Skeletal muscle satellite cell (primary cell): ENCODE results near the gene TOX2.

Experiments
- H3K27me3 ChIP-seq: 2 replicates; pipeline ENCODE4 v1.7.0; 2013; ENCODE audit warnings: low read length; ENCODE audit not compliant: control insufficient read depth, insufficient read depth
- H3K36me3 ChIP-seq: 2 replicates; pipeline ENCODE4 v1.7.0; 2013; ENCODE audit warnings: mild to moderate bottlenecking, control low read depth, low read length; ENCODE audit not compliant: insufficient read depth
- H3K4me1 ChIP-seq: 2 replicates; pipeline ENCODE4 v1.7.0; 2013; ENCODE audit warnings: low read length; ENCODE audit not compliant: control insufficient read depth, insufficient read depth
- H3K4me2 ChIP-seq: 2 replicates; pipeline ENCODE4 v1.7.0; 2013; ENCODE audit warnings: mild to moderate bottlenecking, low read length
- H3K4me3 ChIP-seq: 2 replicates; pipeline ENCODE4 v1.7.0; 2013; ENCODE audit warnings: low read length
- H3K9ac ChIP-seq: 2 replicates; pipeline ENCODE4 v1.7.0; 2013; ENCODE audit warnings: mild to moderate bottlenecking, low read depth, low read length, moderate library complexity
- H3K9me3 ChIP-seq: replicated peaks from 2 replicates; pipeline ENCODE4 v1.7.0; 2013; ENCODE audit warnings: mild to moderate bottlenecking, control low read depth, low read length

TOX2 gene

DNA sequence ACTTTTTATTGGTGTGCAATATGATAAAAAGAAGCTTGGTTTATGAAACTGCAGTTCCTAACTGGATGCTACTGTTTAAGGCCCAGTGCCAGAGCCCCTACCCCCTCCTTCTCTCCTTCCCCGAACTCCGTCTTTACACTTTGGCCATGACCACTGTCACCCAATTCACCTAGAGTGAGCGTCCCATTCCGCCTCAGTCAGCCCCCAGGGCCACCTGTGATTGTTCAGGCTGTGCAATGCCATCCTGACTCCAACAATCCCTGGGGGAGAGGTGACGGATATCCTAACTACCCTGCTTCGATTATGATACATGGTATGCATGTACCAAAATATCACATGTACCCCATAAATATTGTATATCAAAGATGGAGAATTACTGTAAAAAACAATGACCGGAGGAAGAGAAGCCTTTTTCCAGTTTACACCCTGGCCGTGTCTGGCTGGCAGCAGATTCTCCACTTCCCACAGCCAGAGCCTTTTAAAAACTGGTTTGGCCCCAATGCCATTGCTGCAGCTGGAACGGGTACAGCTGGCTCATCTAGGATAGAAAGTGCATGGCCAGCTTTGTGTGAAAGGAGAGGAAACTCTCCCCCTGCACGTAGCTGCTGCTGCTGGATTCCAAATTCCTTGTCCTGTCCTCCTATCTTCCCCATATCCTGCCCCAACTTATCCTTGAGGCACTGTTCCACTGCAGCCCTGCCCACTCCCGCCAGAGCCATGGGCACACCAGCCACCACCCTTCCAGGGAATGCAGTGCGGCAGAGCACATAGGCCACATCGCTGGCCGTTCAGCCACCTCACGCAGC, 172.6 kb downstream of the TOX2 start:
- H3K4me3 ChIP-seq = no peak overlapping the region
- H3K36me3 ChIP-seq = no peaks in the 10 kb centered on the region
- H3K27me3 ChIP-seq = peaks cover 25% of the 10 kb centered on the region
- no peak overlapping the region for H3K4me2 ChIP-seq
- no peak overlapping the region for H3K9ac ChIP-seq
- H3K9me3 ChIP-seq = no peaks in the 10 kb centered on the region
- peaks cover 18% of the 10 kb centered on the region for H3K4me1 ChIP-seq

DNA sequence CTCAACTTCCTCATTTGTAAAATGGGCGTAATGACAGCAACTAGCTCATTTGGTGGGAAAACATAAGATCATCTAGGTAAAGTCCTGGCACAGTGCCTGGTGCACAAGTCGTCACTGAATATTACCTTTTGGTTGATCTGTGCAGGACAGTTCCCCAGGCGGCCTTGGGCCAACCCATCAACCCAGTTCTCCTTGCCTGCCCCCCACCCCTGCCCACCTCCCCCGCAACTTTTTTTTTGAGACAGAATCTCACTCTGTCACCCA, 173.1 kb downstream of the TOX2 start:
- Histone ChIP-seq H3K9ac (no peak overlapping the region), H3K36me3 (no peaks in the 10 kb centered on the region), H3K4me3 (no peak overlapping the region), H3K4me2 (no peak overlapping the region), H3K4me1 (peaks cover 15% of the 10 kb centered on the region), H3K27me3 (peaks cover 25% of the 10 kb centered on the region), H3K9me3 (no peaks in the 10 kb centered on the region)

DNA sequence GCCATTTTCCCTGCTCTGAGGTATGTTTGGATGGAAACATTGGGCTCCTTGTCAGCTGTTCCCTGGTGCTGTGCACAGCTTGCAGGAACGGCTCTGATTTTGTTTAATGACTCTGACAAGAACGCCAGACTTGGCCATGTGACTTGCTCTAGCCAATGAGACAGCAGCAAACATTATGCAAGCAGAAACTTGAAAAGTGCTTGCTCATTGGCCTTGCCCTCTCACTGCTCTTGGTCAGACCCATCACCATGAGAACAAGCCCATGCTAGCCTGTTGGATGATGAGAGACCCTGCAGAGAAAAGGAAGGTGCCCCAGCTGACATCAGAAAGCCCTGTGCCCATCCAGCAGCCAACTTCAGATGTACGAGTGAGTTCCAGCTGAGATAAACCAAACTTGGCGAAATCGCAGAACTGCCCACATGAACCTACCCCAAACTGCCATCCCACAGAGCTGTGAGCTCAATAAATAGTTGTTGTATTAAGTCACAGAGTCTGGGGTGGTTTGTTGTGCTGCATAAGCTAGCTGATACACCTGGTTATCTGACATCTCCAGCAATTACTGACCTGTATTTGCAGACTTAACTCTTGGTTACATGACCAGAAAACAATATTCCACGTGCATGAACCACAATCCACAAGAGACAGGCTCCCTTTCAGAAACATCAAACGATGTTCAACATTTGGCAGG, 175.5 kb downstream of the TOX2 start:
- Histone ChIP-seq H3K4me3 (no peak overlapping the region), H3K9me3 (no peaks in the 10 kb centered on the region), H3K36me3 (no peaks in the 10 kb centered on the region), H3K4me1 (peaks cover 5% of the 10 kb centered on the region), H3K27me3 (peaks cover 25% of the 10 kb centered on the region), H3K4me2 (peak overlapping the region; percentile 53), H3K9ac (no peak overlapping the region)

DNA sequence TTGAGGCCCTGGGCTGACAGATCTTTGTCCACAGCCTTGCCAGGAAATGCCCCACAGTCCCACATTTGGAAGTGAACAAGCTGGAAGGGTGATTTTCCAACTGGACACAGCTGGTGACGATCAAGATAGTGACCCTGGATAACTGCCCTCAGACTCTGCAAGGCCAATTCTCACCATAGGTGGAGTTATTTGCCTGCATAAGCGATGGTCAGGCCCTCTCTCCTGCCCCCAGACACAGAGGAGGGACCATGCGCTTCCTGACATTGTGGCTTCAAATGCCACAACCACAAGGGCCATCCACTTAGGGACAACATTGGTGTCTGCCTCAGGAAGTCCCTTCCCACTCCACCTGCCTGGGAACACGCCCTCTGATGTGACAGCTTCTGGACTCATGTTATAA, 176.4 kb downstream of the TOX2 start:
- Histone ChIP-seq H3K9me3 (no peaks in the 10 kb centered on the region), H3K9ac (no peak overlapping the region), H3K4me1 (peaks cover 5% of the 10 kb centered on the region), H3K36me3 (no peaks in the 10 kb centered on the region), H3K27me3 (peaks cover 27% of the 10 kb centered on the region), H3K4me2 (no peak overlapping the region), H3K4me3 (no peak overlapping the region)

DNA sequence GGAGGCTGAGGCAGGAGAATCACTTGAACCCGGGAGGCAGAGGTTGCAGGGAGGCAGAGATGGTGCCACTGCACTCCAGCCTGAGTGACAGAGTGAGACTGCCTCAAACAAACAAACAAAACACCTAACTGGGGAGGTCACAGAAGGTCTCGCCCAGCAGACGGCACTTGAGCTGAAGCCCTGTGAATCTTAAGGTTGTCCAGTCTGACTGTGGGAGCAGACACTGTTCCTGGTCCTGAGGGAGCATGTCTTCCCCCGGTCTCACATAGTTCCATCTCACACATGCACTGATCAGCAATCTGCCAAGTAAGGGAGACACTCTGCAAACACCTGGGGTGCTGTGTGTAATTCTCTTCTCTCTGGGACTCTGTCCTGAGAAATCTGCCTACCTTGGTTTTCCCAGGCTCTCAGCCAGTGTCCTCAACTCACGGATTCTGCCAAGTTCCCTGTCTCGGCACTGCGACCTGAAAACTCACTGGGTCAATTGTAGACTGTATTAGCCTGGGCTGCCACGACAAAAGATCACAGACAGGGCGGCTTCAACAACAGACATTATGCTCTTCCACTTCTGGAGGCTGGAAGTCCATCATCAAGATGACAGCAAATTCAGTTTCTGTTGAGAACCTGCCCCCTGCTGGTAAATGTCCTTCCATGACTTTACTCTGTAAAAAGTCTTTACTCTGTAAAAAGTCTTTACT, 178.0 kb downstream of the TOX2 start:
- Histone ChIP-seq H3K9ac (no peak overlapping the region), H3K27me3 (peaks cover 12% of the 10 kb centered on the region), H3K9me3 (no peaks in the 10 kb centered on the region), H3K4me3 (no peak overlapping the region), H3K36me3 (no peaks in the 10 kb centered on the region), H3K4me2 (no peak overlapping the region), H3K4me1 (peaks cover 5% of the 10 kb centered on the region)

DNA sequence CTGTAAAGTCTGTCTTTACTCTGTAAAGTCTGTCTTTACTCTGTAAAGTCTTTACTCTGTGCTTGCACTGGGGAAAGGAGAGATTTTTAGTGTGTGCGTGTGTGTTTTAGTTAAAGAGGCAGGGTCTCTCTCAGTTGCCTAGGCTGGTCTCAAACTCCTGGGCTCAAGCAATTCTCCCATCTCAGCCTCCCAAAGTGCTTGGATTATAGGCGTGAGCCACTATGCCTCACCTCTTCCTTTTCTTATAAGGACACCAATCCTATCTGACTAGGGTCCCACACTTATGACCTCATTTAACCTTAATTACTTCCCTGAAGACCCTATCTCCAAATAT, 178.6 kb downstream of the TOX2 start:
- Histone ChIP-seq H3K9me3 (no peaks in the 10 kb centered on the region), H3K9ac (no peak overlapping the region), H3K36me3 (no peaks in the 10 kb centered on the region)

DNA sequence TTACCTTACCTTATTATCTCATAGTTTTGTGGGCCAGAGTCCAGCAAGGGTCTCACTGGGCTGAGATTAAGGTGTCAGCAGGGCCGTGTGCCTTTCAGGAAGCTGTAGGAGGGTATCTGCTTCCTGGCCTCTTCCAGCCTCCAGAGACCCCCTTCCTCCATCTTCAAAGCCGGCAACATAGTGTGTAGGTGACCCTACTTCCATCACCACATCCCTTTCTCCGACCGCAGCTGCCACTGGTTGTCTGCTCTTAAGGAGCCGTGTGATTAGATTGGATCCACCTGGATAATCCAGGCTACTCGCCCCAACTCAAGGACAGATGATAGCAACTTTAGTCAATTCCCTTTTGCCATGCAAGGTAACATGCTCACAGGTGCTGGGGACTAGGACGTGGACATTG, 181.2 kb downstream of the TOX2 start:
- Histone ChIP-seq H3K36me3 (no peaks in the 10 kb centered on the region), H3K27me3 (peaks cover 6% of the 10 kb centered on the region), H3K4me2 (no peak overlapping the region), H3K9me3 (no peaks in the 10 kb centered on the region), H3K4me1 (no peaks in the 10 kb centered on the region), H3K9ac (no peak overlapping the region), H3K4me3 (no peak overlapping the region)

More for the DNA sequence above, 178.6 kb downstream of the TOX2 start:
- Histone ChIP-seq H3K27me3 (peaks cover 10% of the 10 kb centered on the region), H3K4me2 (no peak overlapping the region), H3K4me1 (peaks cover 5% of the 10 kb centered on the region), H3K4me3 (no peak overlapping the region)

DNA sequence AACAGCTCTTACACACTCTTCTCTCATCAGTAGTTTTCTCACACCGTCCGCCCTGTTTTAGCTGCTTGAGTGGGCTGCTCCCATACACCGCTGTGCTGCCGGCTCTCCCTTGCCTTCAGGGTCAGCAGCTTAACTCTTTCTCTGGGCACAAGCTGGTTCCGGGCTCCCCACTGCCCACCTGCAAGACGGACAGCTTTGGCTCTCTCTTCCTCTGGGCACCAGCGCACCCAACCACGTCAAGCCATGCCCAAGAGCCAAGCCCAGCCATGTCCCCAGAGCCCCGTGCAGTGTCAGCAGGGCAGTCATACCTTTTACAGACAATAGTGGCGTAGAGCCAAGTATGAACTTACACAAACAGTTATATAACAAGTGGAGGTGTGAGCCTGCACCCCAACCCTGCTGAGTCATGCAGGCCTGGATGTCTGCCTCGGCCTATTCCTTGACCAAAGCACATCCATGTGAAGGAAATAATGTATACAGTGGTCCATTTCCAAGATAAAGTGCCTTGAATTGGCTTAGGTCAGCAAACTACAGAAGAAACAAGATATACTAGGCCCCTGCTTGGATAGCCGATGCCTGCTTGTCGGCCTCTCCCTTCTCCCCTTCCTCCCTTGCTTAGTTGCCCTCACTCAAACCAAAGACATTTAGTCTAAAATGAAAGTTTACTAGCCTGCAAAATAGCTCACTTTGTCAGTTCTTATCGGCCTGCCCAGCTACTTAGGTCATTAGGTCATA, 183.0 kb downstream of the TOX2 start:
- no peaks in the 10 kb centered on the region for H3K9me3 ChIP-seq
- H3K4me3 ChIP-seq = no peak overlapping the region
- H3K27me3 ChIP-seq = peaks cover 6% of the 10 kb centered on the region
- H3K4me1 ChIP-seq = no peaks in the 10 kb centered on the region
- no peak overlapping the region for H3K4me2 ChIP-seq
- no peaks in the 10 kb centered on the region for H3K36me3 ChIP-seq
- H3K9ac ChIP-seq = no peak overlapping the region

DNA sequence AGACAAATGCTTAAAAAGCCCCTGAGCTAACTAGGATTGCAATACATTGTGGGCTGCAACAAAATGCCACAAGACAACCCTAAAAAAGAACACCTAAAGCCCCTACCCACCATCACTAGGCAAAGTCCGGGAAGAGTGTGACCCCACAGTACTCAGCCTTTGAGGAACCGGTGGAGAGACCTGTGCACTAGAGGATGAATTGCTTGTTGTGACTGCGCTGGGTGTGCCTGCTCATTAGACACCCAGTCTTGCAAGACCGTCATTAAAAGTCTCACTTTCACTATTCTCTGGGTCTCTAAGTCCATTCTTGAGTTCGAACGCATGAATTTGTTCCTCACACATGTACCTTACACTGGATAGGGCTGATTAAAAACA, 183.6 kb downstream of the TOX2 start:
- H3K9me3 ChIP-seq = no peaks in the 10 kb centered on the region
- H3K4me1 ChIP-seq = no peaks in the 10 kb centered on the region
- H3K4me3 ChIP-seq = no peak overlapping the region
- peaks cover 6% of the 10 kb centered on the region for H3K27me3 ChIP-seq
- no peak overlapping the region for H3K9ac ChIP-seq
- no peak overlapping the region for H3K4me2 ChIP-seq
- no peaks in the 10 kb centered on the region for H3K36me3 ChIP-seq

DNA sequence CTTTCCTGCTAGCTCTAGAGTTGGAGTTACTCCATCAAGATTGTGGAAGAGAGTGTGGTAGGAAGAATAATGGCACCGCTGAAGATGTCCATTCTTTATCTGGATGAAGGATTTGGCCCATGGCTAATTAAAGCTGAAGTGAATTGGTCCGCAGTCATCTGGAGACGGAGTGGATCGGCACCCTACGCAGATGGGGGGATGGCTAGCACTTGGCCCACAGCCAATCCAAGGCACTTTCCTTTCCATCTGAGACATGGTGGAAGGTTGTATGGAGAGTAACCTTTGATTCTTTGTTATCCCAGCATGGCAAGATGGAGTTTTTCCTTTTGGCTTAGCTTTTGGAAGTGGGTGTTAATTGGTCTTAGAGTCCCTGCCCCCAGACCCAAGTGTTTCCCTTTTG, 184.0 kb downstream of the TOX2 start:
- no peaks in the 10 kb centered on the region for H3K36me3 ChIP-seq

DNA sequence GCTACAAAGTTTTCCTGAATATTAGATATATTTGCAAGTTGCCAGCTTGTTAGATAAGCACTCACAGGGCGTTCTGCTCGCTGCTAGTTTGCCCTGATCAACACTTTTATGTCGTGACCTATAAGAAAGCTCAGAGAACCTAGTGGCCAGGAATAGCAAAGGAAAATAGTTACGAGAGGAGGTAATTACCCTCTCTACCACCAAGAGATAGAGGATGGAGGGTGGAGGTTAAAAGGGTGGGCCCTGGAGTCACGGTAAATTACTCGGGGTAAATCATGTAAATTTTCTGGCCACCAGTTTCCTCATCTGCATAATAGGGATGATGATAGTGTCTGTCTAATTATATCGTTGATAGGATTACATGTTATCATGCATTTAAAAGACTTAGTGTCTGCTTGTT, 185.2 kb downstream of the TOX2 start:
- H3K9me3 ChIP-seq = no peaks in the 10 kb centered on the region
- peaks cover under 1% of the 10 kb centered on the region for H3K4me1 ChIP-seq
- H3K36me3 ChIP-seq = no peaks in the 10 kb centered on the region
- H3K27me3 ChIP-seq = peaks cover 6% of the 10 kb centered on the region
- H3K4me2 ChIP-seq = no peak overlapping the region
- no peak overlapping the region for H3K9ac ChIP-seq
- no peak overlapping the region for H3K4me3 ChIP-seq

More for the DNA sequence above, 184.0 kb downstream of the TOX2 start:
- Histone ChIP-seq H3K9ac (no peak overlapping the region), H3K4me2 (no peak overlapping the region), H3K4me3 (no peak overlapping the region), H3K4me1 (no peaks in the 10 kb centered on the region), H3K9me3 (no peaks in the 10 kb centered on the region), H3K27me3 (peaks cover 6% of the 10 kb centered on the region)
